Articular chondrocyte of knee joint (primary cell): ENCODE results near the gene GABRG3. TPM values are rescaled to one million over a fixed set of nuclear protein-coding genes. Genes with fewer than 3 reads are reported as not detected.

Experiments
- small RNA-seq: library from RNA; depleted of rRNA; stranded (forward); fragments of <200 nt; gene quantifications from one replicate; pipeline ENCODE3, GENCODE V24; 2012
- total RNA-seq: library from RNA; depleted of rRNA; stranded (reverse); fragments of >200 nt; gene quantifications from 2 replicates; pipeline ENCODE4 v1.2.3, GENCODE V29; 2012

The GABRG3 gene
- total RNA-seq: not detected in 2 replicates

GRCh38 chr15:26970712-26971210 lies at the start of gene GABRG3:
GABRG3 (plus strand) TSS chr15:26971181.

Small RNA genes lying within 50 kb of the gene (small RNA-seq; reads per million reads assigned to genes)
- gene RNA5SP391 (not detected), gene SERPINE4P (not detected)

Other genes with a start within 250 kb of the GABRG3 start
- 0.13 and 2.7 TPM in 2 replicates for gene GABRB3, start 198.1 kb upstream of the GABRG3 start, total RNA-seq
- under 0.01 and 0.22 TPM in 2 replicates for gene GABRA5, start 104.1 kb upstream of the GABRG3 start, total RNA-seq